Colon (tissue), 2 donors: Measurements from ENCODE around the gene COL11A1.
"Not testable (repeated sequence)": the region's sequence is repeated elsewhere in the genome, so short reads cannot be mapped to it uniquely, and the experiment has no call there.

Experiments used
- FAIRE-seq: peaks from 2 replicates; lab custom pipeline; 2012; peaks lifted over from hg19 to GRCh38; lab: Jason Lieb, UNC
- donor health status: control.
- donor health status: control.

The COL11A1 gene

DNA sequence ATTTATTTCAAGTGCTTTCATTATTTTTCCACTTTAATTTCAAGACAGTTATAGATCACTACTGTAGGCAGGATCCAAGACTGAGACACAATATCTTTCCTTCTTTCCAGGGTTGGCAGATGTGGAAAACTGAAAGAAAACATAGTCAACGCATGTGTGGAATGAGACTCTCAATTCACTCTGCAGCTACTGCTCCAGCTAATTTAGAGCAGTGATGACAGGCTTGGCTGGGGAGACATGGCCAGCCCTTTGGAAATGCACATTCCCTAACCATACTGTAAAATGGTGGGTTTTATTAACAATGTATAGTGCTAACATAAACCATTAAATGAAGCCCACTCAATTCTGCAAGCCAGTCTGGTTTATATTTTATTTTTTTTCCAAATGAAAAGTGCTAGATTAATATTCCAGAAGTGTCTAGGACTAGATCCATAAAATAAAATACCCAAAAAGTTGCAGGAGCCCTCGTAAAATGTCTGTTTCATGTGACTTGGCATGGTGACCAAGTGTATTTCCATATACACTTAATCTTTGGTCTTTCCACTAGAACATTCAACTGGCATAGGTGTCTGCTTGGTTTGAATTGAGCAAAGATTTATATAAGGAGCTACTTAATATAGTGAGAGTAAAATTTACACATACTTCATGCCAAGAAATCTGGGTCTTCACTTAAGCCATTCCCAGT, 32.9 kb downstream of the COL11A1 start:
- FAIRE-seq: no peak

- no peak for FAIRE-seq
Measured at GRCh38 chr1:103074224-103074623, 34.1 kb downstream of the COL11A1 start.

GRCh38 chr1:103069201-103069600, 39.1 kb downstream of the COL11A1 start:
- FAIRE-seq: no peak

DNA sequence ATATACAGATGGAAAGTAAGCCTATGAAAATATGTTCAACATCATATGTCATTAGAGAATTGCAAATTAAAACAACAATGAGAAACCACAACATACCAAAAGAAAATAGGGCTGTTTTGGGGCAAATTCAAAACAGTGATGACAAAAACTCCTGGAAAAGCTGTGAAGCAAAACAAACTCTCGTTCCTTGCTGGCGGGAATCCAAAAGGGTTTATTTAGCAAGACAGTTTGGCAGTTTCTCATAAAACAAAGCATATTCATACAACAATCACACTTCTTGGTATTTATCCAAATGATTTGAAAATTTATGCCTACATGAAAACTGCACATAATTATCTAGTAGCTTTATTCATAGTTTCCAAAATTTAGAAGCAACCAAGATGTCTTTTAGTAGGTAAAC, 44.4 kb downstream of the COL11A1 start:
- FAIRE-seq: no peak

DNA sequence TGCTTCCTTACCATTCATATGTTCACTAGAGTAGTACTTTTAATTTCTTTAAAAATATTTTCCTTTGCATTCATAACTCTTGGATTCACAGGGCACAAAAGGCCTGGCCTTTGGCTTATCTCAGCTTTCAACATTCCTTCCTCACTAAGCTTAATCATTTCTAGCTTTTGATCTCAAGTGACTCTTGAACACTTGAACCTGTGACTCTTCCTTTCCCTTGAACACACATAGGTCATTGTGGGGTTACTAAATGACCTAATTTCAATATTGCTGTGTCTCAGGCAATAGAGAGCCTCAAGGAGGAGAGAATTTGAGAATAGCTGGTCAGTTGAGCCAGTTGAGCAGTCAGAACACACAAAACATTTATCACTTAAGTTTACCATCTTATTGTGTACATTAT, 49.9 kb downstream of the COL11A1 start:
- FAIRE-seq: no peak

DNA sequence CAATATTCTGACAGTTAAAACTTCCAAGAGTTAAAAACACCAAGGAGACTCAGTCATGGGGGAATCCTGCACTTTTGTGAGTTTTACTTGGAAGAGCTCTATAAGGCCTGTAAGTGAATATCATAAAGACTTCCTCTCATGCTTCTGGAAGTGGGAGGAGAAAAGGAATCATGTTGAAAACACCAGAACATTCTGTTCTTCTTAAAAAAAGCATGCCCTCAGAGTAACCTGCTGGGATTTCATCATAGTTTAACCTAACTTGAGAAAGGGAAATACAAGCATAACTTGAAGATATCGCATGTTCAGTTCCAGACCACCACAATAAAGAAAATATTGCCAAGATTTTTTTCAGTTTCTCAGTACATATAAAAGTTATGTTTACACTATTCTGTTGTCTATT, 51.9 kb downstream of the COL11A1 start:
- no peak for FAIRE-seq

GRCh38 chr1:103028110-103028509, 80.2 kb downstream of the COL11A1 start:
- FAIRE-seq: not testable (repeated sequence)

DNA sequence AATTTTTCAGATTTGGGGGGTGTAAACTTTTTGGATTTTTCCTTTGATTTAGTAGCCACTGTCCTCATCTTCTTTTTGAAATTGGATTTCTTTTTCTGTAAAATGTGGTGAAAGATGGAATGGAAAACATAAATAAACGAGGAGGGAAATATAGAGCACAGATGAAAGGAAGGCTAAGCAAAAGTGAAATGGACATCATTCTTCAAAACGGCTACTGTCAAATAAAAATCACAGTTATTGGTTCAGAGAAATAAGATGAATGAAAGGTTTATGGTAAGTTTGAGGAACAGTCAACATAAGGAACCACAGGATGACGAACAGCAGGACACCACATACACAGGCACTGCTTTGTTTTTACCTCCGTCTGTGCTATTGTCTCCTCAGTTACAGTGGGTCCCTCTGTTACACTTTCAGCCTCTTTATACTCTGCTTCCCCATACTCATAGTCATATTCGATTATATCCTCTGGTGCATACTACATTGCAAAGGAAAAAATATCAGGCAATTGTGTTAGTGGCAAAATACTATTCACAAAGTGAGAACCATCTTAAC, 82.4 kb downstream of the COL11A1 start:
- no peak for FAIRE-seq

GRCh38 chr1:103024051-103024450, 84.3 kb downstream of the COL11A1 start:
- no peak for FAIRE-seq

- no peak for FAIRE-seq
Measured at GRCh38 chr1:103002005-103002404, 106.3 kb downstream of the COL11A1 start.

GRCh38 chr1:102978874-102979273, 129.4 kb downstream of the COL11A1 start:
- no peak for FAIRE-seq

- FAIRE-seq: no peak
Measured at GRCh38 chr1:102977292-102977691, 131.0 kb downstream of the COL11A1 start.

- FAIRE-seq: no peak
Measured at GRCh38 chr1:102970496-102971078, 137.7 kb downstream of the COL11A1 start.

GRCh38 chr1:102967786-102968185, 140.5 kb downstream of the COL11A1 start:
- no peak for FAIRE-seq

GRCh38 chr1:102961549-102961948, 146.8 kb downstream of the COL11A1 start:
- FAIRE-seq: no peak

DNA sequence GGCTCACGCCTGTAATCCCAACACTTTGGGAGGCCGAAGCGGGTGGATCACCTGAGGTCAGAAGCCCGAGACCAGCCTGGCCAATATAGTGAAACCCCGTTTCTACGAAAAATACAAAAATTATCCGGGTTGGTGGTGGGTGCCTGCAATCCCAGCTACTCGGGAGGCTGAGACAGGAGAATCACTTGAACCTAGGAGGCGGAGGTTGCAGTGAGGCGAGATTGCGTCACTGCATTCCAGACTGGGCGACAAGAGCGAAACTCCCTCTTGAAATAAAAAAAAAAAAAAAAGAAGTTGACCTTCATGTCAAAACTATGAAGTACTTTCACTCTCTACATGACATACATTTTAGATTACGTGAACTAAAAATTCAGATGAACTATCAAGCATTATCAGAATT, 153.7 kb downstream of the COL11A1 start:
- no peak for FAIRE-seq

- FAIRE-seq: no peak
Measured at GRCh38 chr1:102952400-102952799, 155.9 kb downstream of the COL11A1 start.

GRCh38 chr1:102942324-102942723, 166.0 kb downstream of the COL11A1 start:
- no peak for FAIRE-seq

- FAIRE-seq: no peak
Measured at GRCh38 chr1:102941366-102941947, 166.9 kb downstream of the COL11A1 start.

GRCh38 chr1:102937401-102937800, 170.9 kb downstream of the COL11A1 start:
- FAIRE-seq: no peak

DNA sequence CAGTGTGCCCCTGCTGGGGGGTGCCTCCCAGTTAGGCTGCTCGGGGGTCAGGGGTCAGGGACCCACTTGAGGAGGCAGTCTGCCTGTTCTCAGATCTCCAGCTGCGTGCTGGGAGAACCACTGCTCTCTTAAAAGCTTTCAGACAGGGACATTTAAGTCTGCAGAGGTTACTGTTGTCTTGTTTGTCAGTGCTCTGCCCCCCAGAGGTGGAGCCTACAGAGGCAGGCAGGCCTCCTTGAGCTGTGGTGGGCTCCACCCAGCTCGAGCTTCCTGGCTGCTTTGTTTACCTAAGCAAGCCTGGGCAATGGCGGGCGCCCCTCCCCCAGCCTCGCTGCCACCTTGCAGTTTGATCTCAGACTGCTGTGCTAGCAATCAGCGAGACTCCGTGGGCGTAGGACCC, 175.0 kb downstream of the COL11A1 start:
- not testable (repeated sequence) for FAIRE-seq

GRCh38 chr1:102919659-102920058, 188.7 kb downstream of the COL11A1 start:
- FAIRE-seq: no peak

- no peak for FAIRE-seq
Measured at GRCh38 chr1:102901996-102902395, 206.3 kb downstream of the COL11A1 start.
